Spinal cord (tissue), 10 donors: ENCODE measurements around the gene ASTN2. TPM values are rescaled to one million over a fixed set of nuclear protein-coding genes. Genes with fewer than 3 reads are reported as not detected.

ENCODE experiments used
- DNase-seq, 6 donors: peaks; one replicate each; pipeline versions ENCODE4 v3.0.0 to v3.0.0-alpha.2; 2013 to 2015; ENCODE audit warnings: low spot score in 6 of 6, low read depth in 4 of 6
- H3K27ac ChIP-seq: one replicate; pipeline ENCODE4 v1.5.1; 2013; ENCODE audit warnings: low read depth, low read length, control low read depth
- H3K27me3 ChIP-seq: one replicate; pipeline ENCODE4 v1.6.1; 2013; ENCODE audit warnings: low read length; ENCODE audit not compliant: control insufficient read depth, insufficient read depth
- H3K36me3 ChIP-seq: one replicate; pipeline ENCODE4 v1.6.1; 2013; ENCODE audit warnings: low read length; ENCODE audit not compliant: control insufficient read depth, insufficient read depth
- H3K4me1 ChIP-seq: one replicate; pipeline ENCODE4 v1.6.1; 2013; ENCODE audit warnings: low read length; ENCODE audit not compliant: control insufficient read depth, insufficient read depth
- H3K4me3 ChIP-seq: one replicate; pipeline ENCODE4 v1.5.1; 2013; ENCODE audit warnings: low read depth, low read length, control low read depth
- H3K9me3 ChIP-seq: one replicate; pipeline ENCODE4 v1.6.1; 2013; ENCODE audit warnings: low read length; ENCODE audit not compliant: control insufficient read depth, insufficient read depth
- WGBS: methylation state at CpG from one replicate; pipeline ENCODE4 v1.1.5; 2013; ENCODE audit warnings: missing lambda C conversion rate; ENCODE audit not compliant: insufficient coverage; 5-methylcytosine and 5-hydroxymethylcytosine counted together
- polyA plus RNA-seq, 2 donors: library from polyadenylated mRNA; unstranded; fragments of 120-200 nt; gene quantifications; one replicate each; pipeline ENCODE4 v1.2.1, GENCODE V29; 2013; ENCODE audit not compliant: insufficient read length in 2 of 2
- total RNA-seq, 2 donors: library from RNA; depleted of rRNA in 1 of 2; stranded (reverse); fragments of 120-200 nt in 1 of 2; fragments of >200 nt in 1 of 2; gene quantifications; one replicate each; pipeline versions ENCODE4 v1.2.3 to v1.2.4, GENCODE V29; 2013 to 2014
- donor health status: healthy.

Gene ASTN2
- total and polyA plus RNA-seq, 4 donors: 35.8 to 48.8 (median 41.4) TPM

GRCh38 chr9:116516456-116516855 lies 898.4 kb downstream of the ASTN2 start:
- 83% methylated on average over 1 of the region's 1 CpG for WGBS
- DNase-seq: no peak

GRCh38 chr9:116515541-116515940 lies 899.3 kb downstream of the ASTN2 start:
- no peaks in the 10 kb centered on the region for H3K27me3 ChIP-seq
- H3K27ac ChIP-seq: no peak overlapping the region
- no peak overlapping the region for H3K4me3 ChIP-seq
- no peaks in the 10 kb centered on the region for H3K4me1 ChIP-seq
- no peaks in the 10 kb centered on the region for H3K36me3 ChIP-seq
- DNase-seq: no peak
- peaks cover 3% of the 10 kb centered on the region for H3K9me3 ChIP-seq

More at GRCh38 chr9:116516456-116516855, 898.4 kb downstream of the ASTN2 start:
- H3K4me3 ChIP-seq: no peak overlapping the region
- peaks cover 7% of the 10 kb centered on the region for H3K9me3 ChIP-seq
- H3K4me1 ChIP-seq: no peaks in the 10 kb centered on the region
- H3K27ac ChIP-seq: no peak overlapping the region
- H3K36me3 ChIP-seq: no peaks in the 10 kb centered on the region
- no peaks in the 10 kb centered on the region for H3K27me3 ChIP-seq

GRCh38 chr9:116506685-116507084 lies 908.2 kb downstream of the ASTN2 start:
- Histone ChIP-seq H3K4me3 (no peak overlapping the region), H3K27ac (no peak overlapping the region), H3K36me3 (no peaks in the 10 kb centered on the region), H3K27me3 (no peaks in the 10 kb centered on the region), H3K9me3 (no peaks in the 10 kb centered on the region), H3K4me1 (no peaks in the 10 kb centered on the region)
- no peak for DNase-seq
- 100% methylated on average over 3 of the region's 4 CpGs for WGBS

GRCh38 chr9:116504893-116505480 lies 909.9 kb downstream of the ASTN2 start:
- DNase-seq: no peak
- H3K27me3 ChIP-seq: no peaks in the 10 kb centered on the region
- no peak overlapping the region for H3K27ac ChIP-seq
- no peaks in the 10 kb centered on the region for H3K9me3 ChIP-seq
- WGBS: 75% methylated on average over 2 of the region's 5 CpGs
- H3K36me3 ChIP-seq: no peaks in the 10 kb centered on the region
- H3K4me1 ChIP-seq: no peaks in the 10 kb centered on the region
- H3K4me3 ChIP-seq: no peak overlapping the region

GRCh38 chr9:116504081-116504480 lies 910.8 kb downstream of the ASTN2 start:
- H3K36me3 ChIP-seq: no peaks in the 10 kb centered on the region
- no peak overlapping the region for H3K4me3 ChIP-seq
- H3K27ac ChIP-seq: no peak overlapping the region
- H3K9me3 ChIP-seq: no peaks in the 10 kb centered on the region
- no peaks in the 10 kb centered on the region for H3K27me3 ChIP-seq
- DNase-seq: no peak
- 97% methylated on average over 3 of the region's 3 CpGs for WGBS
- H3K4me1 ChIP-seq: no peaks in the 10 kb centered on the region

- Histone ChIP-seq H3K36me3 (no peaks in the 10 kb centered on the region), H3K27ac (no peak overlapping the region), H3K27me3 (no peaks in the 10 kb centered on the region), H3K4me1 (no peaks in the 10 kb centered on the region), H3K9me3 (no peaks in the 10 kb centered on the region), H3K4me3 (no peak overlapping the region)
- no peak for DNase-seq
Measured at GRCh38 chr9:116502746-116503145, 912.1 kb downstream of the ASTN2 start.

GRCh38 chr9:116501871-116502270 lies 913.0 kb downstream of the ASTN2 start:
- no CpG with 5 or more reads among the region's 1 CpG for WGBS
- no peaks in the 10 kb centered on the region for H3K27me3 ChIP-seq

GRCh38 chr9:116499986-116500871 lies 914.6 kb downstream of the ASTN2 start:
- Histone ChIP-seq H3K4me1 (no peaks in the 10 kb centered on the region), H3K9me3 (no peaks in the 10 kb centered on the region), H3K27ac (no peak overlapping the region), H3K27me3 (no peaks in the 10 kb centered on the region), H3K4me3 (no peak overlapping the region), H3K36me3 (no peaks in the 10 kb centered on the region)
- no peak for DNase-seq
- 44% methylated on average over 1 of the region's 5 CpGs for WGBS

More at GRCh38 chr9:116501871-116502270, 913.0 kb downstream of the ASTN2 start:
- no peaks in the 10 kb centered on the region for H3K36me3 ChIP-seq
- no peak for DNase-seq
- H3K27ac ChIP-seq: no peak overlapping the region
- no peaks in the 10 kb centered on the region for H3K4me1 ChIP-seq
- no peak overlapping the region for H3K4me3 ChIP-seq
- no peaks in the 10 kb centered on the region for H3K9me3 ChIP-seq

GRCh38 chr9:116499434-116499833 lies 915.4 kb downstream of the ASTN2 start:
- H3K4me1 ChIP-seq: no peaks in the 10 kb centered on the region
- H3K27me3 ChIP-seq: no peaks in the 10 kb centered on the region
- no peak overlapping the region for H3K4me3 ChIP-seq
- no peak for DNase-seq
- H3K36me3 ChIP-seq: no peaks in the 10 kb centered on the region
- H3K9me3 ChIP-seq: no peaks in the 10 kb centered on the region
- no peak overlapping the region for H3K27ac ChIP-seq
